ENCODE results near the gene LZTR1. TPM values are rescaled to one million over a fixed set of nuclear protein-coding genes. Genes with fewer than 3 reads are reported as not detected.
"Not testable (repeated sequence)": the region's sequence is repeated elsewhere in the genome, so short reads cannot be mapped to it uniquely, and the experiment has no call there.

The LZTR1 gene
- polyA plus RNA-seq, 3 donors = 49.3 to 60.5 (median 49.8) TPM

DNA sequence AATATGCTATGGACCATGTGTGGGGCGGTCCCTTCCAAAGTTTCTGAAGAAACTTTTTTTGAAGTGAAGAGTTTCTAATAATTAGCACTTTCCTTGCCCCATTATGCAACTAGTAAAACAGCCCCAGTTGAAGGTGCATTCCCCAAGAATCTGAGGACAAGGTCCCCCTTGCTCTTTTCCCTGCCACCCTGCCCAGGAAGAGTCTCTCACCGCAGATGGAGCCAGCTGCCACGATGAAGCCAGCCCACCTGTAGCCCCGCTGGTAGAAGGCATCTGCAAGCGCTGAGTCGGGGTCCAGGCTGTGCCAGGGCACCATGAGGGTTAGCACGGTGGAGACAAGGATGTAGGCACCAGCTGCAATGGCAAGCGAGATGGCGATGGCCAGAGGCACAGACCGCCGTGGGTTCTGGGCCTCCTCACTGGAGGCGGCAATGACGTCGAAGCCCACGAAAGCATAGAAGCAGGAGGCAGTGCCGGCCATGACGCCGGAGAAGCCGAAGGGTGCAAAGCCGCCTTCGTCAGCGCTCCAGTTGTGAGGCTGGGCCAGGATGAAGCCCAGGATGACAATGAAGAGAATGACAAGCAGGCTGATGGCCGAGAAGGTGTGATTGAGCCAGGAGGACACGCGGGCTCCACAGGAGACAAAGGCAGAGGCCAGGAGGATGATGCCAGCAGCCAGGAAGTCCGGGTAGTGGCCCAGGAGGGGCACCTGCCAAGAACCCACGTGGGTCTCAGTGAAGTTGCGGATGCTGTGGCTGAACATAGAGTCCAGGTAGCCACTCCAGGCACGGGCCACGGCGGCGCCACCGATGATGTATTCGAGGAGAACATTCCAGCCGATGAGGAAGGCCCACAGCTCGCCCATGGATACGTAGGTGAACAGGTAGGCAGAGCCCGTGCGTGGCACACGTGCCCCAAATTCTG lies 48.8 kb downstream of the LZTR1 start:
- no peak for DNase-seq

DNA sequence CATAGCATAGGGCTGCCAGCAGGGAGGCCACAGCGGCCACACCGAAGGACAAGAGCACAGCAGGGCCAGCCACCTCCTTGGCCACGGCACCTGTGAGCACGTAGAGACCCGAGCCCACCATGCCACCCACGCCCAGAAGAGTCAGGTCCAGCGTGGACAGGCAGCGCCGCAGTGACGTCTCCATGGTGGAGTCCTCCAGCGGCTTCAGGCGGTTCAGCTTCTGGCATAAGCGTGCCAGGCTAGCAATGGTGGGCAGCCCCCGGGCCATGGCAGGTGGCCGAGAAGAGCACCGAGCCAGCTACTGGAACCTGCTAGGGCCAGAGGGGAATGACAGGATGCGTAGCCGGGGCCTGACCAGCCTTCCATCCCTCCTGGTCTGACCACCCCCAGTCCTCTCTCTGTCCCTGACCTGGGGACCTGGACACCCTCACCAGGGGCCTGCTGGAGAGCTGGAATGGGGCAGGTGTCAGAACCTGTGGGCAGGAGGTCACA lies 49.5 kb downstream of the LZTR1 start:
- DNase-seq = no peak

DNA sequence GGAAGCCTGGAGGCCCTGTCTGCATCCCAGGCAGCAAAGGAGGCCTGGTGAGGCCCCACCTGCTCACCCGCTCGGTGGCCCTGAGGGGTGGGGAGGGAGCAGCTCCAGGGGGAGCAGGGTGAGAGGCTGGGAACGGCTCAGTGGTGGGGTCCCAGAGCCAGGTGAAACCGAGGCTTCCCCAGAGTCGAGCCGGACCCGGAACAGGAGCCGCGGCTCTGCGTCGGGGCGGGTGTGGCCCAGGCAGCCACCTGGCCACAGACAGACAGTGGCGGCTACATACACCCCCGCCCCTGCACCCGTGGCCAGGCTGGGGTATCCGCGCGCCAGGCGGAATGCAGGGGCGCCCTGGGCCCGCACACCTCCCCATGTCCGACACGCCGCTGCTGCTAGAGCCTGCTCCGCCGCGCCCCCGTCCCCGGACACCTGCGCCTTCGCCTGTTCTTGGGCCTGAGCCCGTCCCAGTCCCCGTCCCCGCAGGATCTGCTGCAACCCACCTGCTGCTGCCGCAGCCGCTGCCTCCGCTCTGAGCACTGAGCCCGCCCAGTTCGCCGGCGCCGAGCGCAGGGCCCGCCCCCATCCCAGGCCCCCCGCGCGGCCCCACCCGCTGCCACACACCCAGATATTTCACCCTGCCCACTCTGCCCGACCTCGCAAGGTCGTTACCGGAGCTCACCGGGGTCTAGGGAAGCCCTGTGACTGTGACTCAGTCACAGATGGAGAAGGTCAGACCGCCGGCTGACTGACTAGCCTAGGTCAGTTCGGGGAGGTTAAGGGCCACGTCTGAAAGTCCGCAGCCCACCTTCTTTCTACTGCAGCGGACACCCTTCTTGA lies 50.2 kb downstream of the LZTR1 start, which contains the start of gene SLC7A4:
TSS of gene SLC7A4 (minus strand) at position 525 of the 831 bp plus-strand sequence. CDS start 749 bp downstream, outside the sequence.
- no peak for DNase-seq

GRCh38 chr22:21032868-21033688 lies 51.0 kb downstream of the LZTR1 start:
- DNase-seq = no peak

GRCh38 chr22:21033895-21034294 lies 51.8 kb downstream of the LZTR1 start:
- DNase-seq = no peak

- no peak for DNase-seq
Measured at GRCh38 chr22:21034989-21035388, 52.9 kb downstream of the LZTR1 start.

GRCh38 chr22:21038405-21038804 lies 56.3 kb downstream of the LZTR1 start:
- DNase-seq = no peak

- not testable (repeated sequence) for DNase-seq
Measured at GRCh38 chr22:21039158-21039557, 57.1 kb downstream of the LZTR1 start.

- DNase-seq = no peak
Measured at GRCh38 chr22:21041937-21042336, 59.8 kb downstream of the LZTR1 start.

DNA sequence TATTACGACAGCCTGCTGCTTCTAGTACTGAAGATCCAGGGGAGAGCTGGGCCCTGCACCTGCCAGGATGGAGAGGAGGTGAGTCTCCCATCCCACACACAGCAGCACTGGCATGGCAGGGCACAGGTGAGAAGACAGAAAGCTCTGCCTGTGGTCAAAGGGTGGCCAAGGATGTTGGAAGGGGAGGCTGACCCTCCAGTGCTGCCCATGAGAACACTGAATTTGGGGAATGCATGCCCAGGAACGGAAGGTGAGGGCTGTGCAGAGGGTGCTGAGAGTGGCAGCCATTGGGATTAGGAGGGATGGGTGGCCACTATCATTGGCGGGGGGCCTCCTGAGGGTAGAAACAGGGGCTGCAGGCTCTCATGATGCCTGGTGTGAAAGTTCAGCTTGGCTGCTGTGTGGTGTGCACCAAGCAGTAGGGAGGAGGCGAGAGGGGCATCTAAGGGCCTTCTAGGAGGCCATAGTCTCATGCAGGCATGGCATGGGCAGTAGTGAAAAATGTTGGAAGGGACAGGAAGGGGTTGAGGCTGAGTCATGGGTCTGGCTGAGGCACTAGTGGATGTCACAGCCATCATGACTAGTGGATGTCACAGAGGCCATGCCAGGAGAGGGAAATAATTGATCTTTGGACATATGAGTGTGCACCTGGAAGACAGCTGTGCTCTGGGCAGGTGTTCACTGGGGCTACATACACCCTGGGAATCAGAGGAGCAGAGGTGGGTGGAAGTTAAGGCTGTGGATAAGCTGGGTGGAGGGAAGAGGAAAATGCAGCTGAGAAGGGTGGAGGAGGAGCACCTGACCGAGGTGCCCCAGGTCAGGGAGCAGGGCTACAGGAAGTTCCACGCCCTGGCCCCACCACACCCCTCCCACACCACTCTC lies 61.1 kb downstream of the LZTR1 start:
- DNase-seq = no peak

DNA sequence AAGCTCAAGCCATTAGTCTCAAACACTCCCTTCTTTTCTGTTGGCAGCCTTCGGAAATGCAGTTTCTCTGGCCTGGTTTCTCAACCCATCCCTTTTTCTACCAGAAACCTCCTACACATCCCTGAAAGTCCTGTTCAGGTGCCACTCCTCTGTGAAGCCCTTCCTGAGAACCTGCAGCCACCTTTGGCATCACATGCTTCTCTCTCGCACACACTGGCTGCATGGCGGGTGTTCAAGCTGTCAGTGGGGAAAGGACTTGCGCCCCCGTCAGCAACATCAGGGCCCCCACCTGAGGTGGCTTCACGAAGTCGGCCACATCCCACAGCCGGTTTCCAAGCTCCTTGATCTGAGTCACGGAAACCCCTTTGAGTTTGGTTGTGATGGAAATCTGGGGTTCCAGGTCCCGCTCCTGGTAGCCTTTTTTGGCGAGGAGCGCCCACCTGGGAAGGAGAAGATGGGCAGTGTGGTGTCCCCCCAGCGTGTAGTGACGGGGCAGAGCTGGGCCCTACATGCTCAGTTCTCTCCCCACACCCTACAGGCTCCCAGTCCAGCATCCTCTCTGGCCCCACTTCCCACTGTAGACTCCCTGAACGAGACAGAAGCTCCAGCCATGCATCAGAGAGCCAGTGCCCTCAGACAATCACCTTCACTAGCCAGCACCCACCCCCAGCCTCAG lies 61.9 kb downstream of the LZTR1 start:
- no peak for DNase-seq

DNA sequence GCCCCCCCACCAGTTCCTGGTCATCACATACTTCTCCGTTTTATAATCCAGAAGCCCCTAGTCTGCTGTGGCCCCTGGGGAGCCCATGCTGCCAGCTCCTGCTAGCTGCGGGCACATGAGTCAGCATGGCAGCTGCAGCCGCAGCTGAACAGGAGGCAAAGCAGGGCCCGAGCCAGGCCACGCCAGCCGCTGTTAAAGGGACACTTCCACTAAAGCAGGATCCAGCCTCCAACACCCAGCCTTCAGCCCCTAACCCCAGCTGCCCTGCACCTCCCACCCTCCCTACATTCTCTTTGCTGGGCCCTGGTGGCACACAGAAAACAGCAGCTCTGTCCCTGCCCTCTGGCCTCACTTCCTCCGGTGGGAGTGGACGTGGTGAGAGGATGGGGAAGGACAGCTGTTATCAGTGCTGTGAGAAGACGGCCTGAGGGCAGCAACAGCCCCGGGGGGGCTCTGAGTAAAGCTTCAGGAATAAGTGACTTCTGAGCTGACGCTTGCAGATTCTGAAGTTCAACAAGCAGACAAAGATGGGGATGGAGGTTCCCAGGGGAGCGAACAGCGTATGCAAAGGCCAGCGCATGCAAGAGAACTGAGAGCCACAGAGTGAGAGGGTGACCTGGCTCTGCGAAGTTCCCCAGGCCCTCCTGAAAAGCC lies 63.0 kb downstream of the LZTR1 start:
- no peak for DNase-seq

GRCh38 chr22:21045585-21046294 lies 63.6 kb downstream of the LZTR1 start, which contains the start of gene LRRC74B:
Gene LRRC74B (plus strand): TSS chr22:21045946. CDS start chr22:21045987, 41 bp downstream.
- peak; percentile 90 for DNase-seq

GRCh38 chr22:21047035-21047661 lies 65.1 kb downstream of the LZTR1 start:
- DNase-seq = no peak

DNA sequence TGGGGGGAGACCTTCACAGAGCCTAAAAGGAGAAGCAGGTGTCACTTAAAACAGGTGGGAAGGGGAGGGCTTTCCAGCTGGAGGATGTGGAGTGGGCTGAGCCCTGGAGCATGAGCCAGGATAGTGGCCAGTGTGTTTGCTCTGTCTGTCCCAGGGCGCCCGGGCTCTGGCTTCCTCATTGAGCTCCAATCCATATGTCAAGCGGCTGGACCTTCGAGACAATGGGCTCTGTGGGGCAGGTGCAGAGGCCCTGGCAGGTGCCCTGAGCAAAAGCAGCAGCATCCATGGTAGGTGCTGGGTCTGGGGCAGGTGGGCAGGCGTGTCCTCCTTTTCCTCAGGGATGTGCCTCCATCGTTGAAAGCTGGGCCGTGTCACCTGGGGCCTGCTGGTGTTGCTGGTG lies 65.6 kb downstream of the LZTR1 start:
- no peak for DNase-seq

DNA sequence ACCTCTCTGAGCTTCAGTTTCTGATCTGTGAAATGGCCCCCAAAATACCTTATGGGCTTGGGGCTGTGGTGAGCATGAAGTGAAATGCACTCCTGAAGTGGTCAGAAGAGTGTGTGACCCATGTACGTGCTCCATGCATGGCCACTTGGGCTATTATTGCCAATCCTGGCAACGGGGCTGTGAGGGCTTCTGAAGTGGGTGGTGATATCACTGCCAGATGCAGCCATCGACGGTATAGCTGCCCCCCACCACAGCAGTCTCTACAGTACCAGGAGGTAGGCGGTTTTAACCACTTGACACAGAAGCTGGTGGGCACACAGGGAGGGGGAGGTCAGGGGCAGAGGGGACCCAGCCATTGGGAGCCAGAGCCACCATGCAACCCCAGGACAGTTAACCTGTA lies 66.4 kb downstream of the LZTR1 start:
- not testable (repeated sequence) for DNase-seq

All from renal pelvis (tissue), 4 donors.